NCI-H460 (cell line): ENCODE data around the gene HOXB1. TPM values are rescaled to one million over a fixed set of nuclear protein-coding genes. Genes with fewer than 3 reads are reported as not detected.
"Not testable (repeated sequence)": the region's sequence is repeated elsewhere in the genome, so short reads cannot be mapped to it uniquely, and the experiment has no call there.

Source experiments
- DNase-seq: peaks from one replicate; pipeline ENCODE4 v3.0.0-alpha.2; 2016; ENCODE audit warnings: low read depth; ENCODE audit errors: extremely low read depth
- total RNA-seq: library from RNA; depleted of rRNA; stranded (reverse); fragments of >200 nt; shearing (Covaris generic); gene quantifications from 2 replicates; pipeline ENCODE4 v1.2.3, GENCODE V29; 2014

Gene HOXB1
- total RNA-seq, 1 experiment from 2014 or later: not detected

- no peak for DNase-seq
These were observed 30.9 kb downstream of the HOXB1 start for GRCh38 chr17:48499735-48500434.

- no peak for DNase-seq
These were observed 31.6 kb downstream of the HOXB1 start for GRCh38 chr17:48499248-48499647.

- no peak for DNase-seq
These were observed 32.5 kb downstream of the HOXB1 start for GRCh38 chr17:48498164-48498850.

GRCh38 chr17:48497103-48497502 lies 33.7 kb downstream of the HOXB1 start:
- DNase-seq: no peak

GRCh38 chr17:48494335-48494734 lies 36.5 kb downstream of the HOXB1 start:
- no peak for DNase-seq

- peak; percentile 38 for DNase-seq
These were observed 38.2 kb downstream of the HOXB1 start for GRCh38 chr17:48492401-48493298.

GRCh38 chr17:48491527-48492273 lies 39.1 kb downstream of the HOXB1 start:
- no peak for DNase-seq

- DNase-seq: no peak
These were observed 40.3 kb downstream of the HOXB1 start for GRCh38 chr17:48490451-48490892.

GRCh38 chr17:48489781-48490180 lies 41.0 kb downstream of the HOXB1 start:
- DNase-seq: no peak

GRCh38 chr17:48488548-48489106 lies 42.2 kb downstream of the HOXB1 start:
- no peak for DNase-seq

- no peak for DNase-seq
These were observed 43.6 kb downstream of the HOXB1 start for GRCh38 chr17:48487221-48487620.

GRCh38 chr17:48486557-48486956 lies 44.3 kb downstream of the HOXB1 start:
- DNase-seq: no peak

GRCh38 chr17:48484850-48485249 lies 46.0 kb downstream of the HOXB1 start:
- DNase-seq: no peak

GRCh38 chr17:48484256-48484655 lies 46.6 kb downstream of the HOXB1 start:
- no peak for DNase-seq

GRCh38 chr17:48483471-48484131 lies 47.2 kb downstream of the HOXB1 start:
- DNase-seq: no peak

- DNase-seq: no peak
These were observed 47.8 kb downstream of the HOXB1 start for GRCh38 chr17:48483004-48483403.

- not testable (repeated sequence) for DNase-seq
These were observed 48.5 kb downstream of the HOXB1 start for GRCh38 chr17:48482301-48482700.

GRCh38 chr17:48479014-48479402 lies 51.8 kb downstream of the HOXB1 start:
- DNase-seq: no peak
